Neuron (in vitro differentiated cells): ENCODE data around the gene BAK1.
"Not testable (repeated sequence)": the region's sequence is repeated elsewhere in the genome, so short reads cannot be mapped to it uniquely, and the experiment has no call there.

ENCODE experiments used
- H2AFZ ChIP-seq: one replicate; pipeline ENCODE4 v1.6.1; 2013; ENCODE audit warnings: low read depth, mild to moderate bottlenecking, inconsistent platforms, low read length, moderate library complexity
- H3K27me3 ChIP-seq: one replicate; pipeline ENCODE4 v1.6.1; 2013; ENCODE audit warnings: low read length; ENCODE audit not compliant: insufficient read depth
- H3K36me3 ChIP-seq: one replicate; pipeline ENCODE4 v1.6.1; 2013; ENCODE audit warnings: low read length; ENCODE audit not compliant: insufficient read depth
- H3K4me1 ChIP-seq: one replicate; pipeline ENCODE4 v1.6.1; 2013; ENCODE audit warnings: low read length; ENCODE audit not compliant: insufficient read depth
- H3K4me3 ChIP-seq: 2 replicates; pipeline ENCODE4 v1.5.1; 2013; ENCODE audit warnings: mild to moderate bottlenecking, low read length, moderate library complexity
- H3K9me3 ChIP-seq: one replicate; pipeline ENCODE4 v1.6.1; 2013; ENCODE audit warnings: low read length

BAK1 gene

GRCh38 chr6:33547499-33547898 is 32.6 kb downstream of the BAK1 start:
- H3K4me3 ChIP-seq: no peak overlapping the region
- H3K27me3 ChIP-seq: no peaks in the 10 kb centered on the region
- H3K36me3 ChIP-seq: no peaks in the 10 kb centered on the region
- no peaks in the 10 kb centered on the region for H3K4me1 ChIP-seq
- no peaks in the 10 kb centered on the region for H3K9me3 ChIP-seq
- no peak overlapping the region for H2AFZ ChIP-seq

GRCh38 chr6:33546766-33547165 is 33.3 kb downstream of the BAK1 start:
- no peaks in the 10 kb centered on the region for H3K9me3 ChIP-seq
- H3K4me1 ChIP-seq: no peaks in the 10 kb centered on the region
- no peaks in the 10 kb centered on the region for H3K36me3 ChIP-seq
- H3K4me3 ChIP-seq: no peak overlapping the region
- no peaks in the 10 kb centered on the region for H3K27me3 ChIP-seq
- H2AFZ ChIP-seq: no peak overlapping the region

- H2AFZ ChIP-seq, H3K9me3 ChIP-seq, H3K27me3 ChIP-seq, H3K4me3 ChIP-seq, H3K4me1 ChIP-seq, H3K36me3 ChIP-seq: not testable (repeated sequence)
Observed at GRCh38 chr6:33545292-33545691, 34.8 kb downstream of the BAK1 start.

GRCh38 chr6:33543116-33543515 is 37.0 kb downstream of the BAK1 start:
- no peak overlapping the region for H2AFZ ChIP-seq
- no peaks in the 10 kb centered on the region for H3K9me3 ChIP-seq
- H3K36me3 ChIP-seq: no peaks in the 10 kb centered on the region
- no peaks in the 10 kb centered on the region for H3K4me1 ChIP-seq
- no peaks in the 10 kb centered on the region for H3K27me3 ChIP-seq
- no peak overlapping the region for H3K4me3 ChIP-seq

- Histone ChIP-seq H3K4me3 (no peak overlapping the region), H2AFZ (no peak overlapping the region), H3K27me3 (no peaks in the 10 kb centered on the region), H3K9me3 (no peaks in the 10 kb centered on the region), H3K4me1 (no peaks in the 10 kb centered on the region), H3K36me3 (no peaks in the 10 kb centered on the region)
Observed at GRCh38 chr6:33540768-33541167, 39.3 kb downstream of the BAK1 start.

GRCh38 chr6:33534702-33535101 is 45.4 kb downstream of the BAK1 start:
- Histone ChIP-seq H3K4me3 (no peak overlapping the region), H3K36me3 (no peaks in the 10 kb centered on the region), H3K27me3 (no peaks in the 10 kb centered on the region), H3K4me1 (no peaks in the 10 kb centered on the region), H2AFZ (no peak overlapping the region), H3K9me3 (no peaks in the 10 kb centered on the region)

- not testable (repeated sequence) for H3K4me3 ChIP-seq, H3K9me3 ChIP-seq, H3K4me1 ChIP-seq, H2AFZ ChIP-seq, H3K27me3 ChIP-seq, H3K36me3 ChIP-seq
Observed at GRCh38 chr6:33533163-33533869, 46.8 kb downstream of the BAK1 start.

- not testable (repeated sequence) for H3K9me3 ChIP-seq
Observed at GRCh38 chr6:33532431-33532830, 47.6 kb downstream of the BAK1 start.

DNA sequence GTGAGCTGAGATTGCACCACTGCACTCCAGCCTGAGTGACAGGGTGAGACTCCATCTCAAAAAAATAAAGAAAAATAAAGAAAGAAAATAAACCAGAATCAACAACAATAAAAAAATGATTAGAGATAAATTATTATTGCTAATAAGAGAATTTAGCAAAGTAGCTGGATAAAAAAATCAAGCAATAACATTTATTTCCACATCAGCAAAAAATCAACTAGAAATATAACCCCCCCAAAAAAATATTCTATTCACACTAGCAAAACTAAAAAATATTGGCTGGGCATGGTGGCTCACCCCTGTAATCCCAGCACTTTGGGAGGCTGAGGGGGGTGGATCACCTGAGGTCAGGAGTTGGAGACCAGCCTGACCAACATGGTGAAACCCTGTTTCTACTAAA is 49.5 kb downstream of the BAK1 start:
- not testable (repeated sequence) for H3K36me3 ChIP-seq, H3K9me3 ChIP-seq, H2AFZ ChIP-seq, H3K27me3 ChIP-seq, H3K4me3 ChIP-seq, H3K4me1 ChIP-seq

More at GRCh38 chr6:33532431-33532830, 47.6 kb downstream of the BAK1 start:
- not testable (repeated sequence) for H2AFZ ChIP-seq, H3K36me3 ChIP-seq, H3K27me3 ChIP-seq, H3K4me1 ChIP-seq, H3K4me3 ChIP-seq
